ENCODE results near the gene KRT24. TPM values are rescaled to one million over a fixed set of nuclear protein-coding genes. Genes with fewer than 3 reads are reported as not detected.

KRT24 gene
- total and polyA plus RNA-seq, 2 donors (not counting 3 experiments of a cell fraction or from before 2014, with no cell fraction given), result not detected

- H4K20me1 ChIP-seq (replicated peaks; ENCODE audit: control insufficient read depth, extremely low read depth, insufficient read depth, low read length), result no peaks in the 10 kb centered on the region
- H3K4me1 ChIP-seq (ENCODE audit: control insufficient read depth, extremely low read depth, insufficient read depth, low read length), result no peaks in the 10 kb centered on the region
- peaks cover 11 to 22% of the 10 kb centered on the region in 2 experiments for H3K27me3 ChIP-seq (ENCODE audit: control insufficient read depth in 2 of 2, insufficient read depth in 2 of 2, low read length in 2 of 2)
- H3K4me3 ChIP-seq (replicated peaks in 1 of 3; ENCODE audit: insufficient read depth in 1 of 3, low read depth in 1 of 3, low read length in 3 of 3), result no peak overlapping the region
- dilution Hi-C loops (cut with MboI; ENCODE audit: extremely low pct_ligation_motif_present, low sequenced_read_pairs), result no loop called here
- no peak for FAIRE-seq
- H3K27ac ChIP-seq (ENCODE audit: insufficient read depth, low read depth, low read length), result no peak overlapping the region
- H3K4me2 ChIP-seq (ENCODE audit: insufficient read depth, low read length), result no peak overlapping the region
- H3K36me3 ChIP-seq (ENCODE audit: control insufficient read depth in 2 of 2, extremely low read depth in 1 of 2, insufficient read depth in 2 of 2, low read length in 2 of 2), result no peaks in the 10 kb centered on the region
- ChIA-PET CTCF (interaction anchor here (1.5 kb wide), 1 partner anchor 53 kb away, joined by 5 read pairs; no protein-coding TSS in a partner anchor), POLR2A (no interaction called here)
- H2AFZ ChIP-seq (ENCODE audit: low read depth, low read length), result no peak overlapping the region
- no peaks in the 10 kb centered on the region for H3K9me3 ChIP-seq (replicated peaks; ENCODE audit: control insufficient read depth, insufficient read depth, low read length)
- TF ChIP-seq CTCF (IDR thresholded peaks at IDR 0.05; ENCODE audit: extremely low read depth in 1 of 2, insufficient read depth in 1 of 2, low read depth in 1 of 2, low read length in 2 of 2) (no peak), POLR2AphosphoS5 (IDR thresholded peaks at IDR 0.05; ENCODE audit: insufficient read depth, low read depth, low read length) (no peak), GATA2 (IDR thresholded peaks at IDR 0.05; ENCODE audit: insufficient read depth, insufficient read length, low read depth, low read length) (no peak)
- H3K79me2 ChIP-seq (ENCODE audit: control insufficient read depth, insufficient read depth, low read length), result no peaks in the 10 kb centered on the region
- no TSS peak for BruUV-seq (replicated peaks)
- H3K9me1 ChIP-seq (replicated peaks; ENCODE audit: control insufficient read depth, extremely low read depth, insufficient read depth, low read length), result no peaks in the 10 kb centered on the region
- DNase-seq (ENCODE audit: low read depth, low spot score), result no peak
- H3K9ac ChIP-seq (replicated peaks; ENCODE audit: extremely low read depth, insufficient read depth, low read length), result no peak overlapping the region
- intact Hi-C loops (cut with micrococcal nuclease), result no loop called here
These were observed 30.9 kb downstream of the KRT24 start for GRCh38 chr17:40672654-40673053.

- TF ChIP-seq POLR2A (IDR thresholded peaks at IDR 0.05; ENCODE audit: low read depth, low read length) (no peak), MAX (IDR thresholded peaks at IDR 0.05; ENCODE audit: insufficient read depth, insufficient read length) (no peak), CTCF (IDR thresholded peaks at IDR 0.05; ENCODE audit: extremely low read depth in 1 of 2, insufficient read depth in 1 of 2, low read depth in 1 of 2, low read length in 2 of 2) (no peak)
- Histone ChIP-seq H3K27me3 (ENCODE audit: control insufficient read depth in 2 of 2, insufficient read depth in 2 of 2, low read length in 2 of 2) (peaks cover 13 to 20% of the 10 kb centered on the region in 2 experiments), H3K4me2 (ENCODE audit: insufficient read depth, low read length) (no peak overlapping the region), H3K36me3 (ENCODE audit: control insufficient read depth in 2 of 2, extremely low read depth in 1 of 2, insufficient read depth in 2 of 2, low read length in 2 of 2) (no peaks in the 10 kb centered on the region), H3K9me3 (replicated peaks; ENCODE audit: control insufficient read depth, insufficient read depth, low read length) (no peaks in the 10 kb centered on the region), H3K79me2 (ENCODE audit: control insufficient read depth, insufficient read depth, low read length) (no peaks in the 10 kb centered on the region), H3K27ac (ENCODE audit: insufficient read depth, low read depth, low read length) (no peak overlapping the region), H3K4me1 (ENCODE audit: control insufficient read depth, extremely low read depth, insufficient read depth, low read length) (no peaks in the 10 kb centered on the region), H2AFZ (ENCODE audit: low read depth, low read length) (no peak overlapping the region), H4K20me1 (replicated peaks; ENCODE audit: control insufficient read depth, extremely low read depth, insufficient read depth, low read length) (no peaks in the 10 kb centered on the region), H3K9ac (replicated peaks; ENCODE audit: extremely low read depth, insufficient read depth, low read length) (no peak overlapping the region), H3K9me1 (replicated peaks; ENCODE audit: control insufficient read depth, extremely low read depth, insufficient read depth, low read length) (no peaks in the 10 kb centered on the region), H3K4me3 (replicated peaks in 1 of 3; ENCODE audit: insufficient read depth in 1 of 3, low read depth in 1 of 3, low read length in 3 of 3) (no peak overlapping the region)
- intact Hi-C loops (cut with micrococcal nuclease), result no loop called here
- ChIA-PET POLR2A (no interaction called here), CTCF (interaction anchor here (0.6 kb wide), 1 partner anchor 9 kb away, joined by 3 read pairs; no protein-coding TSS in a partner anchor)
- BruUV-seq (replicated peaks), result no TSS peak
- DNase-seq (ENCODE audit: low read depth, low spot score) (no peak), FAIRE-seq (no peak)
- dilution Hi-C loops (cut with MboI; ENCODE audit: extremely low pct_ligation_motif_present, low sequenced_read_pairs), result no loop called here
These were observed 32.3 kb downstream of the KRT24 start for GRCh38 chr17:40671282-40671681.

Measured in endothelial cell of umbilical vein (primary cell).